Midbrain (tissue), 1 donor: ENCODE results near the gene FXYD5.

Experiments
- DNase-seq: peaks from one replicate; lab custom pipeline; 2025; lab: John Stamatoyannopoulos, UW

The FXYD5 gene

DNA sequence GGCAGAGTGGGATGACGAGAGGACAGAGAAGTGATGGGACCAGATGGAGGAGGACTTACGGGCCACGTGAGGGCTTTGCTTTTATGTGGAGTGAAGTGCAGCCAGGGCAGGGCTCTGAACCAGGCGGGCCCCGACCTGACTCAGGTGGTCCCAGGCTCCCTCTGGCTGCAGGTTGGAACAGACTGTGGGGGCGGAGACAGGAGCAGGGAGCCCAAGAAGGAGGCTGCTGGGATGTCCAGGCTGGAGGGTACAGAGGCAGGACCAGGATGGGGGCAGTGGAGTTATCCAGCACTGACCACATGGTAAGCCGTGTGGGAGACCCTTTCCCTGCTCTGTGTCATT lies 2.1 kb downstream of the FXYD5 start:
- no peak for DNase-seq

DNA sequence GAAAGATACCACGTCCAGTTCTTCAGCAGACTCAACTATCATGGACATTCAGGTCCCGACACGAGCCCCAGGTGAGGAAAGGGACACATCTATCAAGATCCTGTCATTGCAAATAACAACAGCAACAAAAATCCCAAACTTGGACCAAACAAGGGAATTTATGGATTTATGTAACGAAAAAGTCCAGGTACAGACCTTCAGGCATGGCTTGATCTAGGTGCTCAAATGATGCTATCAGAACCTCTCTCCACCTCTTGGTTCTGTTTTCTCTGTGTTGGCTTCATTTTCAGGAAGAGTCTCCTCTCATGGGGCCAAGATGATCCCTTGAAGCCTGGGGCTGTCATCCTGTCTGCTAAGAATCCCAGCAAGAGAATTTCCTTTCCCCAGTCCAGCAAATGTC lies 2.9 kb downstream of the FXYD5 start:
- no peak for DNase-seq

DNA sequence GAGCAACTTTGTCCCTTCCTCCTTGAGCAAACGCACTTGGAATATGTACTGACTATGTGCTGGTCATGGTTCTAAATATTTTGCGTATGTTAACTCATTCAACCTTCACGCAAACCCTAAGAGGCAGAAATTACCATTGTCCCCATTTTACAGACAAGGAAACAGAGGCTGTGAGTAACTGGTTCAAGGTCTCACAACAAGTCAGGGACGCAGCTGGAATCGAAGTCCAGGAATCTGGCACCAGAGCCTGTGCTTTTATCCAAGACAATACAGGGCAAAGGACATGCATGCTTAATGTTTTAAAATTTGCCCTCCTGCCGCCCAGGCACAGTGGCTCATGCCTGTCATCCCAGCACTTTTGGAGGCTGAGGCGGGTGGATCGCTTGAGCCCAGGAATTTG lies 5.1 kb downstream of the FXYD5 start:
- DNase-seq = no peak

DNA sequence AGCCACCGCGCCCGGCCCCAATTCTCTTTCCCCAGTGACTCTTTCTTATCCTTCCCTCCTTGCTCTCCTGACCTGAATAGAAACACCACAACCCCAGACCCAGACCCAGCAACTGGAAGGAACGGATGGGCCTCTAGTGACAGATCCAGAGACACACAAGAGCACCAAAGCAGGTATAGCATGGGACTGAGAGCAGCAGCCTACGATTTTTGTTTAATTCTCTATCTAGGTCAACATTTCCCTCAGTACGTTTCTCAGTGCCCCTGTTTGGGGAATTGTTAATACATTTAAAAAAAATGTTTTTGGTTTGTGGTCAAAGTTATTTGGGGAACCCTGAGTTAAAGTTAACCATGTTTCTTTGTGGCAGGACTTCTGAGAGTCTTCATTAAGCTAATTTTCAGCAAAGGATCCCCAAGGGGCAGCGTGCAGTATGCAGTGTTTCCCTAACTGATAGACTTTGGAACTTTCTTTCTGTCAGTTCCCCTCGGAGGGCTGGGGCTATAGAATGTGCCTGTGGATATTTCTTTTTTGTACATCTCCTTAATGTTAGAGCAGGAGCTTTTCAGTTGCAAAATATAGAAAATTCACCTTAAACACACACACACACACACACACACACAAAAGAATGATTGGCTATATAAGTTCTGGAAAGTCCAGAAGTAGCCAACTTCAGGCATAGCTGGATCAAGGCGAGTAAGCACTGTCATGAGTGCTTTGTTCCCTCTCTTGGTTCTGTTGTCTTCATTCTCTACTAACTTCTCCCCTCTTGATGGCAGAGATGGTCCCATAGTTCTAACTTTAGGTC lies 6.3 kb downstream of the FXYD5 start:
- no peak for DNase-seq

DNA sequence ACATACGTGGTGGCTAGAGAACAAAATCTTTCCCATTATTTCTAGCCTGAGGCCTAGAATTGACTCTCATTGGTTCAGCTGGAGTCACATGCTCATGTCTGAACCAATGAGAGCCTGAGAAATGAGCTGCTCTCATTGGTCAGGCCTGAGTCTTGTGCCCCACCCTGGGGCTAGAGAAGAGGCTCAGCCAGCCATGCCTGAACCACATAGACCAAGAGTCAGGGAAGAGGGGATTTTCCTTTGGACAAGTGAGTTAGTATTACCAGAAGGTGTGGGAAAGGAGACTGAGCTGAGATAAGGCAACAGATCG lies 6.9 kb downstream of the FXYD5 start:
- no peak for DNase-seq

DNA sequence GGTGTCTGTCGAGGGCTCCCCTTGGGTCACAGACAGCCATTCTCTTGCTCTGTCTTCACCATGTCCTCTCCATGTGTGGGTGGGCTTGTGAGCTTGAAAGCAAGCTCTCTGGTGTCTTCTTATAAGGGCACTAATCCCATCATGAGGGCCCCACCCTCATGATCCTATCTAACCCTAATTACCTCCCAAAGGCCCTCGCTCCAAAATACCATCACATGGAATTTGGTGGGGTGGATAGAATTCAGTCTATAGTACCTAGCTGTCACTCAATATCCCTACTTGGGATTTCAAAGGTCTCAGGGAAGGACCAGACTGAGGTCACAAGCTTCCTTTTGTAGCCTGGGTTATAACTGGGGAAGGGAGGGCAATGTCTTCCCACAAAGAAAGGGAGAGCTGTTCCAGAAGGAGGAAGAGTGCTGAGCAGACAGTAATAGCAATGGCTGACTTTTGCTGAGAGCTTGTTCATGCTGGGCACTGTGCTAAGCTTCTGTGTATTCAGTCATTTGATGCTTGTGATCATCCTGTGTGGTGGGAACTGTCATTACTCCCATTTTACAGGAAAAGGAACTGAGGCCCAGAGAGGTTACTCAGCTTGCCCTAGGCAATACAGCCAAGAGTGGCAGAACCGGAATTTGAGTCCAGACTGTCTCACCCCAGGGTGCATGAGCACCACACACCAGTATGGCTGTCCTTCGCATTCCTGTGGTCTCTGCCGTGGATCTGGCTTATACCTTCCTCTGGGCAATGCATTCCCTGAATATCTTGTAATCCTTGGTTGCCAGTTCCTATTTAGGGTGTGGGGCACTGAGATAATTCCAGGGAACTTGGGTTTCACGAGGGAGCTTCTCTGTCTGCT lies 8.2 kb downstream of the FXYD5 start:
- no peak for DNase-seq

DNA sequence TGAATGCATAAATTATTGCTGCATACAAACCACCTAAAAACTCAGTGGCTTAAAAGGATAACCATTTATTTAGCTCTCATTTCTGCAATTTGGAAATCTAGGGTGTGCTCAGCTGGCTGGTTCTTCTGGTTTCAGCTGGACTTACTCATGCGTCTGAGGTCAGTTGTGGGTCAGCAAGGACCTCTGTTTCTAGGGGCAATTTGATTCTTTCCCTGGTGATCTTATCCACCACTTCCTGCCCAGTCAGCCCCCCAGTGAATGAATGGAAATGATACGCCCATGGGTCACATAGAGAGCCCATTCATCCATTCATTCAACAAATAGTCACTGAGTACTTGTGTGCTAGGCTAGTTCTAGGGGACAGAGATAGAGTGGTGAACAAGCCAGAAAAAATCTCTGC lies 9.9 kb downstream of the FXYD5 start:
- DNase-seq = no peak

DNA sequence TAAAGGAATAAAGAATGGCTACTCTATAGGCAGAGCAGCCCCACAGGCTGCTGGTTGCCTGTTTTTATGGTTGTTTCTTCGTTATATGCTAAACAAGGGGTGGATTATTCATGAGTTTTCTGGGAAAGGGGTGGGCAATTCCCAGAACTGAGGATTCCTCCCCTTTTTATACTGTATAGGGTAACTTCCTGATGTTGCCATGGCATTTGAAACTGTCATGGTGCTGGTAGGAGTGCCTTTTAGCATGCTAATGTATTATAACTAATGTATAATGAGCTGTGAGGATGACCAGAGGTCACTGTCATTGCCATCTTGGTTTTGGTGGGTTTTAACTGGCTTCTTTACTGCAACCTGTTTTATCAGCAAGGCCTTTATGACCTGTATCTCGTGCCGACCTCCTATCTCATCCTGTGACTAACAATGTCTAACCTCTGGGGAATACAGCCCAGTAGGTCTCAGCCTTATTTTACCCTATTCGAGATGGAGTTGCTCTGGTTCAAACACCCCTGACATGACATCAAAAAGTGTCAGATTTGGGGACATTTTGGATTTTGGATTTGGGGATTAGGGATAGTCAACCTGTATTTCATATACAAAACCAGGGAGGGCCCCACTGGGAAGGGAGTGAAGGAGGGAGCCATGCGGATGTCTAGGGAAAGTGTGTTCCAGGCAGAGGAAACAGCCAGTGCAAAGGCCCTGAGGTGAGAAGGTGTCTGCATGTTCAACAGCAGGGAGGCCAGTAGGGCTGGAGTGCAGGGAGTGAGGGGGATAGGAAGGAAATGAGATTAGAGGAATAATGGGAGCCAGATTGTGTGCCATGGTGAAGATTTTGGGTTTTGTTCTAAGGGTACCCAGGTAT lies 10.9 kb downstream of the FXYD5 start:
- DNase-seq = no peak

DNA sequence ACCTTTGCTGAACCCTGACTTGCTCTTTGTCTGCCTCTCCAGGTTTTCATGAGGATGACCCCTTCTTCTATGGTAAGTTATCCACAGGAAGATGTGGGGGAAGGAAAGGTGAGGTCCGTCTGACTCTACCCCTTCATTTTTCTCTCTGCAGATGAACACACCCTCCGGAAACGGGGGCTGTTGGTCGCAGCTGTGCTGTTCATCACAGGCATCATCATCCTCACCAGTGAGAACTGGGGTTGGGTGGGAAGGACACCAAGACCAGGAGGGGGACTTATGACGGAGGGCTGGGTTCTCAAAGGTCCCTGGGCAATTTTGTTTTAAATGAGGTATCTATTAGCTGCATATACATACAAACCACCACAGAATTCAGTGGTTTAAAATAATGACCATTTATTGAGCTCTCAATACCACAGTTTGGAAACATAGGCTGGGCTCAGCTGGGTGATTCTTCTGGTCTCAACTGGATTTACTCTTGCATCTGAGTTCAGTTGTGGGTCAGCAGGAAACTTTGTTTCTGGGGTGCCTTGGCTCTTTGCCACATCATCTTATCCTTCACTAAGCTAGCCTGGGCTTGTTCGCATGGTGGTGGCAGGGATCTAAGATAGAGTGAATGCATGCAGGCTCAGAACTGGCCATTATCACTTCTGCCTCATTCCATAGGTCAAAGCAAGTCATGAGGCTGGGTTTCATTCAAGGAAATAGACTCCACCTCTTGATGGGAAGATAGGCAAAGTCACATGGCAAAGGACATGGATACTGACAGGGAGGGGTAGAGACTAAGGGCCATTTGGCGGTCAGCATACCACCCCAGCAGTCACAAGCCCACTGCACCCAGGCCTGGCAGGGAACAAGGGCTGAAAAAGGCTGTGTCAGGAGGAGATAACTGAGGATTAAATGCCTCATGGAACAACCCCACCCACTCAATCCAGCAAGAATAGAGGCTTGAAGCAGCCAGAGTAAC lies 11.8 kb downstream of the FXYD5 start:
- DNase-seq = no peak

DNA sequence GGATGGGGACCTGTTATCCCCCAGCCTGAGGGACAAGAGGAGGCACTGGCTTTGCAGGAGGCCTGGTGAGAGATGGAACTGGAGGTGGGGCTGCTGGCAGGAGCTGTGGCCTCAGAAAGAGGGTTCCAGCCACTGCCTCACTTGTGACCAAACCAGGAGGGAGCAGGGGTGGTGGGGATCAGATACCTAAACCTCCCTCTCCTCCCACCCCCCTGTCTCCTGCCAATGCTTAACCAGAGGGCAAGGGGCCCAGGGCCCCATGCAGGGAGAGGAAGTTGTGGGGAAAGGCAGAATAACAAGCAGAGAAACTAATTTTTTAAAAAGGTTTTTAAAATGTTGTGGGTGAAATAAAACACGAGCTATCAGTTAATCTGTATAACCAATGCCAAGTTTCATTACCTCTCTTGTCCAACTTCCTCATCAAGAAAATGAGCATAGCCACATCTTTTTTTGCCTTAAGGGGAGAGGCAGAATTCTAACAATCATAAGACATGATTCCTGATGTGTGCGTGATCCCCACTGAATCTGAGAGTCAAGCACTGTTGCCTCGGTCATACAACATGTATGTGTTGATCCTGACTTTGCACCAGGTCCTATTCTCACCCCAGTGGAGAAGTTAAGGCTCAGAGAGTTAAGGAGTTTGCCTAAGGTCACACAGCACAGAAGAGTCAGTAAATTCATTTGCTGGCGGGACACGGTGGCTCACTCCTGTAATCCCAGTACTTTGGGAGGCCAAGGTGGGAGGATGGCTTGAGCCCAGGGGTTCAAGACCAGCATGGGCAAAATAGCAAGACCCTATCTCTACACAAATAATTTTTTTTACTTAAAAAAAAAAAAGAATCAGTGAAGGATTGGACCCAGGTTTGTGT lies 12.9 kb downstream of the FXYD5 start:
- no peak for DNase-seq

DNA sequence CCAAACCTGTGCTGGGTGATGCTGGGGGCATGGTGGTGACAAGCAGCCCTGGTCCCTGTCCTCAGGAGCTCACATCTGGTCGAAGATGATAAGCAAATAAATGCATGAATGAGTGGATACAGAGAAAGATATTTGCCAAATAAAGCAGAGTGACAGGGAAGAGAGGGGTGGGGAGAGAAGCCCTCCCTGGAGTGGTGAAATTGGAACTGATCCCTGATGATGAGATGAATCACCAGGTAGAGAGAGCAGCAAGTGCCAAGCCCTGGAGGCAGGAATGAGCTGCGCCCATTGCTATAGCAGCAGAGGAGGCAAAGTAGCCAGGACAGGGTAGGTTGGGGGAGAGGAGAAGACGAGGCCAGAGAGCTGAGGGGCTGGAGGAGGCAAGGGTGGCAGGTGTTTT lies 13.7 kb downstream of the FXYD5 start:
- no peak for DNase-seq

DNA sequence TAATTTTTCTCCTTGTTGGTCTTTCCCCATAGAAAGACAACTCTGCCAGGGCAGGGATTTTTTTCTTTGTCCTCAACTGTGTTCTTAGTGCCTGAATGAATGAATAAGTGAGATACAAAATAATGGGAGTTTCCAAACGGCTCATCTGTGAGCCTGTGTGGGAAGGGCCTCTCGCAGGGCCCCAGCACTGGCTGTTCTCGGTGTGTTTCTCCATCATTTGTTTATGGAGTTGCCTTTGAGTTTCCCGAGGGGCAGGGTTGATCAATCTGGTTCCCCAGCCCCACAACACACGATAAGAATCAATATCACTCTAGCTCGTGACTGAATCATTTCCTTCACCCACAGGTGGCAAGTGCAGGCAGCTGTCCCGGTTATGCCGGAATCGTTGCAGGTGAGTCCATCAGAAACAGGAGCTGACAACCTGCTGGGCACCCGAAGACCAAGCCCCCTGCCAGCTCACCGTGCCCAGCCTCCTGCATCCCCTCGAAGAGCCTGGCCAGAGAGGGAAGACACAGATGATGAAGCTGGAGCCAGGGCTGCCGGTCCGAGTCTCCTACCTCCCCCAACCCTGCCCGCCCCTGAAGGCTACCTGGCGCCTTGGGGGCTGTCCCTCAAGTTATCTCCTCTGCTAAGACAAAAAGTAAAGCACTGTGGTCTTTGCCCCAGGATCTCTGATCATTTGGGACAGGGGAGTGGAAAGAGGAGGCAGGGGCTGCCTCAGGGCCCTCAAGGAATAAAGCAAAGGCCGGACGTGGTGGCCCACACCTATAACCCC lies 14.9 kb downstream of the FXYD5 start:
- DNase-seq = no peak

DNA sequence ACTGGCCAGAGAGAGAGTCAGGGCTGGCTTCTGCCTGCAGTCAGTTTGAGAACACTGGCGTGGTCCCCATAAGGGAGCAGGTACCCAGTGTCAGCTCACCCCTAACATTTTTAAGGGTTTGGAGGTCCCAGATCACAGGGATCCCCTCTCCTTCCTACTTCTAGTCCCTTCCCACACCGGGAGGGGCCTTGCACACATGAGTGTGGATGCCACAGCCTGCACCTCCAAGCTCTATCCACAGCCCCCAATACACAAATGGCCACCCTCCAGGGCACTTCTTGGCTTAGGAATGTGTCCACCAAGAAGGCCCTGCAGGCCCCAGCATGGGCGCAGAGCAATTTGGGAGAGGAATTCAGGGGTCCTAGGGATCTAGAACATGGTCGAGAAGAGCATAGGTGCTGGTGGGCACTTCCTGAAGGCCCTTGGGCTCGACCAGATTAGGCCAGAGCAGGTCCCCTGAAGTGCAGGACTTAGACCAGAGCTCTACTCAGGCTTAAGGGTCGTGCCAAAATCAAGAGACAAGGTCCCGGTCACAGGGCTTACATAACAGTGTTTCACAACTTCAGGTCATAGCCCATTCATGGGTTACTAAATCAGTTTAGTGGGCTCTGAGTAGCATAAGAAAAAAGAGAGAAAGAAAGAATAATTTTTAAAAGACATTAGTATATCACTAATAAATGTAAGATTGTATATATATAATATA lies 16.0 kb downstream of the FXYD5 start:
- DNase-seq = no peak

DNA sequence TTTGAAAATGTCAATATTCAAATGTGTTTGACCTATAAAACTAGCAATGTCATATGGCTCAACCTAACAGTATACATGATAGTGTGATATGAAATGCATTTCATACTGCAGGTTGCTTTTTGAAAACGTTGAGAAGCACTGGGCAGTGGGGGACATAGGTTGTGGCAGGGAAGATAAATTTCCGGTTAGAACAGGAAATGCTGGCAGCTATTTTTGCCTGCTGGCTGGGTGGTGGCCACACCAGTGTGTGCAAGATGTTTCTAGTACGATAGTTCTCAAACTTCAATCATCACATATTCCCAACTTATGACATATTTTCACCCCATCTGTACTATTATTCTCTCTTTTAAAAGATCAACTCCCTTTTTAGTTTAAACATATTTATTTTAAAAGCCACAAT lies 17.2 kb downstream of the FXYD5 start:
- DNase-seq = peak; percentile 1

DNA sequence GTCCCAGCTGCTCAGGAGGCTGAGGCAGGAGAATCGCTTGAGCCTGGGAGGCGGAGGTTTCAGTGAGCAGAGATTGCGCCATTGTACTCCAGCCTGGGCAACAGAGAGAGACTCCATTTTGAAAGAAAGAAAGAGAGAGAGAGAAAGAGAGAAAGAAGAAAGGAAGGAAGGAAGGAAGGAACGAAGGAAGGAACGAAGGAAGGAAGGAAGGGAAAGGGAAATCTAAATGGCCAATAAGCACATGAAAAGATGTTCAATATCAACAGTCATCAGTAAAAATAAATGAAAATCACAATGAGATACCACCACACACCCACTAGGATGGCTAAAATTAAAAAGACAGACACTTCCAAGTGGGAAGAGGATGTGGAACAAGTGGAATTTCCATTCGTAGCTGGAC lies 19.7 kb downstream of the FXYD5 start:
- no peak for DNase-seq

DNA sequence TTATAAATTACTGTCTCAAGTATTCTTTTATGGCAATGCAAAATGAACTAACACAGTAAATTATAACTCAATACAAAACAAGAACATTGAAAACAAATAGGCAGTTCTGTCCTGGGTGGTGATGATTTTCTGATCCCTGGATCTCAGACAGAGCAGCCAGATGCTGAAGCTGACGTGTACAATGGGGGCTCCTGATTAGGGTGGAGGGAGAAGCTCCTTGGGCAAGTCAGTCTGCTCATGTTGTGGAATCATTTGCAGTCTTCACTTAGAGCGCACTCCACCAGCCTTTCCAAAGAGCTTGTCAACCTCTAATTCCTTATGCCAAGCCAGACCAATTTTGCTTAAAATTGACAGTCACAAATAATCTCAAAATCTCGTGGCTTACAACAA lies 21.6 kb downstream of the FXYD5 start:
- no peak for DNase-seq

DNA sequence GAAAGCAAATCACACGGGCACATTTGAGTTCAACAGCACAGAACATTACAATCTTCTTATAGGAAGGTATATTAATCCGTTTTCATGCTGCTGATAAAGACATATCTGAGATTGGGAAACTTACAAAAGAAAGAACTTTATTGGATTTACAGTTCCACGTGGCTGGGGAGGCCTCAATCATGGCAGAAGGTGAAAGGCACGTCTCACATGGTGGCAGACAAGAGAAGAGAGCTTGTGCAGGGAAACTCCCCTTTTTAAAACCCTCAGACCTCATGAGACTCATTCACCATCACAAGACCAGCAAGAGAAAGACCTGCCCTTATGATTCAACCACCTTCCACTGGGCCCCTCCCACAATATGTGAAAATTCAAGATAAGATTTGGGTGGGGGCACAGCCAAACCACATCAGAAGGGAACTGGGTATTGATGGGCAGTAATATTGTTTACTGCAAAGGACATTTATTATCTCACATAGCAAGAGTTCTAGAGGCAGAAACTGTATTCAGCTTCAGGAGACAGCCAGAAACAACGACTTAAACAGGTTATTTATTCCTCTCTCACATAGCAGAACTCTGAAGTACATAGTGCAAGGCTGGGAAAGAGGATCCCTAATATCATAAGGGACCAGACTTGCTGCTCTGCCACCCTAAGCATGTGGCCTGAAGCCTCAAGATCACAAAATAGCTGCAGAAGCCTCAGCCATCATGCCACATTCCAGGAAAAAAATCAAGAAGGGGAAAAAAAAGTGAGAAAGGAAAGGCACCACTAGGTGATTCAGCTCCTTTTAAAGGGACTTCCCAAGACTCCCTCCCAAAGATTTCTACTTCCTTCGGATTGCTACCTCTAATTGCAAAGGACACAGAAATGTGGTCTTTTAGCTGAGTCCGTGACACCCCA lies 23.1 kb downstream of the FXYD5 start:
- DNase-seq = no peak

DNA sequence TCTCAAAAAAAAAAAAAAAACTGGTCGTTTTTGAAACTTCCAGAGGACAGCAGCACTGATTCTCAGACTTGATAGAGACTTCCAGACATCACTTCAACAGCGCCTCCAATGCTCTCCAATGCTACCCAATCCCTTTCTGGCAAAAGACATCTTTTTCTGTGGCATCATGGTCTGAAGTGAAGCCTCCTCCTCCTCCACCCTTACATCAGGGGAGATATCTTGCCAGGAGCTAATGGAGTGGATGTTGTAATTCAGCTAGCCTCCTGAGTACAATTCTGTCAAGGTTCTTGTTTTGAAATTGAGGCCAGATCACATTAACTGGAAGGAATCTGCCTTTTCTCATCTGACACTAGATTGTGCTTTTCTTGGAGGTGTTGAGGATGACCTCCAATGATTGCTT lies 24.2 kb downstream of the FXYD5 start:
- DNase-seq = no peak
